Vein endothelial cell (primary cell): ENCODE data around the gene ZNF608. TPM values are rescaled to one million over a fixed set of nuclear protein-coding genes. Genes with fewer than 3 reads are reported as not detected.

ENCODE experiments used
- total RNA-seq: library from RNA; depleted of rRNA; stranded (reverse); fragments of >200 nt; gene quantifications from 2 replicates; pipeline ENCODE4 v1.2.3, GENCODE V29; 2012

The ZNF608 gene, protein sequence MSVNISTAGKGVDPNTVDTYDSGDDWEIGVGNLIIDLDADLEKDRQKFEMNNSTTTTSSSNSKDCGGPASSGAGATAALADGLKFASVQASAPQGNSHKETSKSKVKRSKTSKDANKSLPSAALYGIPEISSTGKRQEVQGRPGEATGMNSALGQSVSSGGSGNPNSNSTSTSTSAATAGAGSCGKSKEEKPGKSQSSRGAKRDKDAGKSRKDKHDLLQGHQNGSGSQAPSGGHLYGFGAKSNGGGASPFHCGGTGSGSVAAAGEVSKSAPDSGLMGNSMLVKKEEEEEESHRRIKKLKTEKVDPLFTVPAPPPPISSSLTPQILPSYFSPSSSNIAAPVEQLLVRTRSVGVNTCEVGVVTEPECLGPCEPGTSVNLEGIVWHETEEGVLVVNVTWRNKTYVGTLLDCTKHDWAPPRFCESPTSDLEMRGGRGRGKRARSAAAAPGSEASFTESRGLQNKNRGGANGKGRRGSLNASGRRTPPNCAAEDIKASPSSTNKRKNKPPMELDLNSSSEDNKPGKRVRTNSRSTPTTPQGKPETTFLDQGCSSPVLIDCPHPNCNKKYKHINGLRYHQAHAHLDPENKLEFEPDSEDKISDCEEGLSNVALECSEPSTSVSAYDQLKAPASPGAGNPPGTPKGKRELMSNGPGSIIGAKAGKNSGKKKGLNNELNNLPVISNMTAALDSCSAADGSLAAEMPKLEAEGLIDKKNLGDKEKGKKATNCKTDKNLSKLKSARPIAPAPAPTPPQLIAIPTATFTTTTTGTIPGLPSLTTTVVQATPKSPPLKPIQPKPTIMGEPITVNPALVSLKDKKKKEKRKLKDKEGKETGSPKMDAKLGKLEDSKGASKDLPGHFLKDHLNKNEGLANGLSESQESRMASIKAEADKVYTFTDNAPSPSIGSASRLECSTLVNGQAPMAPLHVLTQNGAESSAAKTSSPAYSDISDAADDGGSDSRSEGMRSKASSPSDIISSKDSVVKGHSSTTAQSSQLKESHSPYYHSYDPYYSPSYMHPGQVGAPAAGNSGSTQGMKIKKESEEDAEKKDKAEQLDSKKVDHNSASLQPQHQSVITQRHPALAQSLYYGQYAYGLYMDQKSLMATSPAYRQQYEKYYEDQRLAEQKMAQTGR (N-terminal part only)
- 18.2 and 26.8 TPM in 2 replicates for total RNA-seq

DNA sequence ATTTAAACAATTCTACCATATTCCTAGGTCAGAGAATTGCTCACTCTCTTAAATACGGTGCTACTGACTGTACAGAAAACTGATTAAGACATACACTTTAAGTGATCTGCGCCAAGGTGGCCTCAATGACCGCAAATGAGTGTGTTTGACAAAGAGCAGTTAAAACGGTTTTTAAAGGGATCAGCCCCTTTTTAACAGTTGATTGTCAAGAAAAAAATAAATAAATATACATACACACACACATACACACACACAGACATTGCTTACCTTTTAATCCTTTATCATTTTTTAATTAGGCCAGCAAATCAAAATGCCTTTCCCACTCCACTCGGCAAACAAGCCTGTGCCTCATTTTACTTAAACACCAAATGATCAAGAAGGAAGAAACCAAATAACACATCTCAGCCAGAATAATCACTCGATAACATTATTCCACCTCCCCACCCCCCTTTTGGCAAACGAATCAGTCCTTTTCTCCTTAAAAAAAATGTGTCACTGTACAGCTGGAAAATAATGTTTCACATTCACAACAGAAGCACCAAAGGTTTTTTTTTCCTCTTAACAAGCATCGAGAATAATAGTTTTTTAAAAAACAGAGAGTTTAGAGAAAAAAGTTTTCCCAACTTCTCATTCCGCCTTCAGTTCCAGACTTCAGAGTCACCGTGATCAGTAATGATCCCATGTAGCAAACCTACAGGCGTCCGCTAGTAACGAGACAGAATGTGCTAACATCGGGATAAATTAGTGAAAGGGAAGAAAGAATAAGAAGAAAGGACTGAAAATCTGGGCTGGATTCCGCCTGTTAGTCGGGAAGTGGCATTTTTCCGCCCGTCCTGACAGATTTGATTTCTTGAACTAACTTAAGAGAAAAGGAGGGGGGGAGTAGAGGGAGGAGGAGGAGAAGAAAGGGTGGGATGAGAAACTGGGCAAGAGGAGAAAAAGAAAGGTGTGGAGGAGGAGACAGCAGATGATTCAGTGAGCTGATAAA lies at the start of gene ZNF608:
TSS of gene ZNF608 (minus strand) at position 712 of the 988 bp plus-strand sequence. CDS start 1,650 bp downstream, outside the sequence.

